ENCODE results near the gene CST8.

The CST8 gene, protein sequence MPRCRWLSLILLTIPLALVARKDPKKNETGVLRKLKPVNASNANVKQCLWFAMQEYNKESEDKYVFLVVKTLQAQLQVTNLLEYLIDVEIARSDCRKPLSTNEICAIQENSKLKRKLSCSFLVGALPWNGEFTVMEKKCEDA

DNA sequence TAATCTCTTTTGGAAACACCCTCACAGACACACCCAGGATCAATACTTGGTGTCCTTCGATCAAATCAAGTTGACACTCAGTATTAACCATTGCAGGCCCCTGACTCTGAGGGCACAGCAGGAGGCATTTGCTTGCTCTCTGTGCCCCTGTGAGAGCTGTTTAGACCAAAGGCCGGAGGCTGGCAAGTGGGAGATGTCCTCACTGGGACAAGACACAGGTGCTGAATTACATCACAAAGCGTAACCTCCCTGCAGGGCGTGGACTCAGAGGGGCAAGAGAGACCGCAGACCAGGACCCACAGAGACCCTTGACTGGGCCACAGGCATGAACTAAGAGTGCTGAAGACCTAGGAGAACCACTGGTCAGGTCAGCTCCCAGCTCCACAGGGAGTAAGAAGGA lies at the start of gene CST8:
Gene CST8 (plus strand): TSS at position 301 of the 400 bp plus-strand sequence. CDS start 551 bp downstream, outside the sequence.
- DNase-seq (ENCODE audit: low read depth): no peak
- H3K4me3 ChIP-seq (ENCODE audit: low read depth, low read length): no peak within 1 kb of the TSS
- in situ Hi-C loops (cut with HindIII; ENCODE audit: low sequenced_read_pairs): no loop called here
- TF ChIP-seq, protein P1, sequence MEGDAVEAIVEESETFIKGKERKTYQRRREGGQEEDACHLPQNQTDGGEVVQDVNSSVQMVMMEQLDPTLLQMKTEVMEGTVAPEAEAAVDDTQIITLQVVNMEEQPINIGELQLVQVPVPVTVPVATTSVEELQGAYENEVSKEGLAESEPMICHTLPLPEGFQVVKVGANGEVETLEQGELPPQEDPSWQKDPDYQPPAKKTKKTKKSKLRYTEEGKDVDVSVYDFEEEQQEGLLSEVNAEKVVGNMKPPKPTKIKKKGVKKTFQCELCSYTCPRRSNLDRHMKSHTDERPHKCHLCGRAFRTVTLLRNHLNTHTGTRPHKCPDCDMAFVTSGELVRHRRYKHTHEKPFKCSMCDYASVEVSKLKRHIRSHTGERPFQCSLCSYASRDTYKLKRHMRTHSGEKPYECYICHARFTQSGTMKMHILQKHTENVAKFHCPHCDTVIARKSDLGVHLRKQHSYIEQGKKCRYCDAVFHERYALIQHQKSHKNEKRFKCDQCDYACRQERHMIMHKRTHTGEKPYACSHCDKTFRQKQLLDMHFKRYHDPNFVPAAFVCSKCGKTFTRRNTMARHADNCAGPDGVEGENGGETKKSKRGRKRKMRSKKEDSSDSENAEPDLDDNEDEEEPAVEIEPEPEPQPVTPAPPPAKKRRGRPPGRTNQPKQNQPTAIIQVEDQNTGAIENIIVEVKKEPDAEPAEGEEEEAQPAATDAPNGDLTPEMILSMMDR (IDR thresholded peaks at IDR 0.05; ENCODE audit: low read depth, low read length, missing control alignments): no peak

DNA sequence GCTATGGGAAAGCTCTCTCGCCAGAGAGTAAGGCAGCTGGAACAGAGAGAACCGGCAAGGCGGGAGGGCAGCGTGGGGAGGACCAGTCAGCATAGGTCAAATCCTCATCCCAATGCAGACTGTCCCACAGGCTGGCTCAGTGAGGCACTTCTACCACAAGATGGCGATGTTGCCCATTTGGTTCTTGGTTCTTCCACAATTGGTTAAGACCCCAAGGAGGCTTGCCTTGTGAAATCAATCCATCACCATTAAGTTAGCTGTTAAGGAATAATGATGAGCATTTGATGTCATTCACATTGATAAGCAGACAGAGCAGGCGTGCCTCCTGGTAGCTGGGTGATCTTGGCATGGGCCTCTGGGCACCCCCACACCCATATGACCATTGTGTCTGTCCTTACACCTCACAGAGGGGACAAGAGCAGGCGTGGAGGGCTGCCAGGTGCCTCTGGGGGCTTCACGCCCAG lies 49.0 kb upstream of the CST8 start:
- DNase-seq (ENCODE audit: low read depth): peak; percentile 60
- in situ Hi-C loops (cut with HindIII; ENCODE audit: low sequenced_read_pairs): no loop called here
- no peak overlapping the region for H3K4me3 ChIP-seq (ENCODE audit: low read depth, low read length)
- TF ChIP-seq, protein P1 (IDR thresholded peaks at IDR 0.05; ENCODE audit: low read depth, low read length, missing control alignments): peak; percentile 94

DNA sequence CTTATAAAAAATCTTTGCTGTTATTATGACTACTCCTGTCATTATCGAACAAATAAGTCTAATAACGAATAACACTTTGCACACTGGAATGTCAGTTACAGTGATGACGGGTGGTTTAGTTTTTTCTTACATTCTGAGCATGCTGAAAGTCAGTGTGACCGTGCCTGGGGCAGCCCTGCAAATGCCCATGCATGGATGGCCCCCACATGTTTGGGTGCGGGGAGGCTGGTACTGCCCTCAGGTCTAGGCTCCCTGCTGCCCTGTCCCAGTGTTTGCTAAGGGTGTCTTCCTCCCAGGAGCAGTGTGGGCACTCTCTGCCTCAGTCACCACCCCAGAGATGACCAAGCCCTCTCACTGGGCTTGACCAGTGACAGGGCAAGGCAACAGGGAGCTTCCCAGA lies 48.5 kb upstream of the CST8 start:
- no peak overlapping the region for H3K4me3 ChIP-seq (ENCODE audit: low read depth, low read length)
- TF ChIP-seq, protein P1 (IDR thresholded peaks at IDR 0.05; ENCODE audit: low read depth, low read length, missing control alignments): no peak
- DNase-seq (ENCODE audit: low read depth): no peak
- in situ Hi-C loops (cut with HindIII; ENCODE audit: low sequenced_read_pairs): no loop called here

DNA sequence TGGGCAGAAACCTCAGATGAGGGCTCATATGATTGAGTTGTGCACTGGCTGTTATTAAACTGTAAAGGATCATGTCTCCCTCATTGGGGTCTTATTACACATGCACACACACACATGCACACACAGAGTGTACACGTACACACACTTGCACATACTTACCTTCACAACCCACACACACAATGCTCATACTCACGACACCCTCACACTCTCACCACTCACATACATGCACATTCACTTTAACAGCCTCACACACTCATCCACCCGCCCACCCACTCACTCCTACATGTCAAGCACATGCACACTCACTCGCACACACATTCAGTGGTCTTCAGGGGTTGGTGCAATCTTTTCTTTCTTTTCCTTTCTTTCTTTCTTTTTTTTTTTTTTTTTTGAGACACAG lies 46.1 kb upstream of the CST8 start:
- DNase-seq (ENCODE audit: low read depth): no peak
- H3K4me3 ChIP-seq (ENCODE audit: low read depth, low read length): no peak overlapping the region
- TF ChIP-seq, protein P1 (IDR thresholded peaks at IDR 0.05; ENCODE audit: low read depth, low read length, missing control alignments): no peak
- in situ Hi-C loops (cut with HindIII; ENCODE audit: low sequenced_read_pairs): no loop called here

DNA sequence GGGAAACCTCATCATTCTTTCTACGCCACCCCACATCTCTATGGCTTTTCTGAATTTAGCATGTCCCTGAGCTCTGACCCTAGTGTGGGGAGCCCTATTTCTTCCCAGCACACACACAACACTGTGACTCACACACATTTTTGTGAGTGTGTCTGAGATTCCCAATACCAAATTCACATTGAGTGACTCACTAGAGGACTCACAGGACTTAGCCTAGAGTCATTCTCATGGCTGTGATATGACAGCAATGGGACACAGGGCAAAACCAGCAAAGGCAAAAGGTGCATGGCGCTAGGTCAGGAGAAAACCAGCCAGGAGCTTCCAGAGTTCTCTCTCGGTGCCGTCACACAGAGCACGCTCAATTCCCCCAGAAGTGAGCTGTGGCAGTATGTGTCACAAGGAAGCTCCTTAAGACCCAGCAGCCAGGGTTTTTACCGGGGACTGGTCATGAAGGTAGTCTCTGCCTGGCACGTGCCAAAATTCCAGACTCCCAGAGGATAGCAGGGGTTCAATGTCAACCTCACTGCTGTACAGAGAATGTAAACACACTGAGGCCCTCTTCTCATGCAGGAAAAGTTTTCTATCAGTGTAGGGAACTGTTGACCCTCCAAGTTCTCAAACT lies 45.2 kb upstream of the CST8 start:
- no peak for DNase-seq (ENCODE audit: low read depth)
- in situ Hi-C loops (cut with HindIII; ENCODE audit: low sequenced_read_pairs): no loop called here
- H3K4me3 ChIP-seq (ENCODE audit: low read depth, low read length): no peak overlapping the region
- TF ChIP-seq, protein P1 (IDR thresholded peaks at IDR 0.05; ENCODE audit: low read depth, low read length, missing control alignments): no peak

DNA sequence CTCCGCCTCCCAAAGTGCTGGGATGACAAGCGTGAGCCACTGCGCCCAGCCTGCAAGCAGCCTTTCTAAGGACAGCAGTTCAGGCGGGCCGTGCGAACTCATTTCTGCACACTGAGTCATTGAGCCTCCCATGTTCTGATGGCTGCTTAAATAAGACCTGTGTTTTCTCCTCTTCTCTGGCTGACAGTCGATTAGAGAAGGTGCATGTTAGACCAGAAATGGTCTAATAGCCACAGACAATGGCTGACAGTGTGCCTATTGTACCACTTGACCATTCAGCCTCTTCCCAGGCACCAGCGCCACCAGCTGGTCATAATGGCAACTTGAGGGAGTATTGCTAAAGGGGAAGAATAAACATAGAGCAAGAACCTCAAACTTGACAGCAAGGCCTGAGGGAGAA lies 44.4 kb upstream of the CST8 start:
- TF ChIP-seq, protein P1 (IDR thresholded peaks at IDR 0.05; ENCODE audit: low read depth, low read length, missing control alignments): peak; percentile 57
- DNase-seq (ENCODE audit: low read depth): no peak
- no peak overlapping the region for H3K4me3 ChIP-seq (ENCODE audit: low read depth, low read length)
- in situ Hi-C loops (cut with HindIII; ENCODE audit: low sequenced_read_pairs): no loop called here
